Tibial nerve (tissue), 4 donors: ENCODE data around the gene ZNF213. TPM values are rescaled to one million over a fixed set of nuclear protein-coding genes. Genes with fewer than 3 reads are reported as not detected.
"Not testable (repeated sequence)": the region's sequence is repeated elsewhere in the genome, so short reads cannot be mapped to it uniquely, and the experiment has no call there.

Experiments used
- DNase-seq, 2 donors: peaks; one replicate each; pipeline ENCODE4 v3.0.0-alpha.2; 2019; ENCODE audit warnings: low spot score in 2 of 2
- H3K27ac ChIP-seq, 4 donors: fragments of 200-600 bp; sonication (generic) in 3 of 4; one replicate each; pipeline ENCODE4 v1.5.1; 2017 to 2019; ENCODE audit warnings: mild to moderate bottlenecking in 1 of 4
- H3K27me3 ChIP-seq, 2 donors: fragments of 200-600 bp; sonication (generic) in 1 of 2; one replicate each; pipeline versions ENCODE4 v1.5.1 to v1.6.0; 2017 to 2019
- H3K36me3 ChIP-seq, 3 donors: fragments of 200-600 bp; sonication (generic); one replicate each; pipeline ENCODE4 v1.5.1; 2018 to 2019
- H3K4me1 ChIP-seq, 4 donors: fragments of 200-600 bp; sonication (generic) in 3 of 4; one replicate each; pipeline ENCODE4 v1.5.1; 2017 to 2019
- H3K4me3 ChIP-seq, 4 donors: fragments of 200-600 bp; sonication (generic) in 3 of 4; one replicate each; pipeline ENCODE4 v1.5.1; 2017 to 2019; ENCODE audit warnings: mild to moderate bottlenecking in 1 of 4, moderate library complexity in 1 of 4
- H3K9me3 ChIP-seq, 4 donors: fragments of 200-600 bp; sonication (generic) in 3 of 4; one replicate each; pipeline ENCODE4 v1.5.1; 2017 to 2019
- CTCF ChIP-seq, 5 experiments: fragments of 200-600 bp in 3 of 5; fragments of 450-650 bp in 2 of 5; sonication (generic) in 3 of 5; IDR thresholded peaks; one replicate each; pipeline ENCODE4 v1.5.1; 2016 to 2019; ENCODE audit warnings: antibody characterized with exemption in 5 of 5, mild to moderate bottlenecking in 3 of 5, moderate library complexity in 2 of 5
- EP300 ChIP-seq, 2 donors: sonication (generic); formaldehyde crosslinking; IDR thresholded peaks; one replicate each; pipeline ENCODE4 v1.6.1; 2017; ENCODE audit warnings: antibody characterized with exemption in 2 of 2, mild to moderate bottlenecking in 1 of 2
- POLR2A ChIP-seq, 2 donors: fragments of 450-650 bp; IDR thresholded peaks; one replicate each; pipeline ENCODE4 v1.6.1; 2017; ENCODE audit warnings: antibody characterized with exemption in 2 of 2, mild to moderate bottlenecking in 2 of 2, moderate library complexity in 2 of 2
- WGBS, 2 donors: methylation state at CpG; one replicate each; pipeline ENCODE4 v1.1.5; 2018; 5-methylcytosine and 5-hydroxymethylcytosine counted together
- total RNA-seq, 4 donors: library from RNA; depleted of rRNA; stranded (reverse); fragments of >200 nt; gene quantifications; one replicate each; pipeline ENCODE4 v1.1.0, GENCODE V29; 2016

The ZNF213 gene
- total RNA-seq, 4 donors from 2014 or later: 7.7 to 17.1 (median 8.9) TPM

- H3K9me3 ChIP-seq: no peaks in the 10 kb centered on the region
- H3K27me3 ChIP-seq: peaks cover 6 to 100% of the 10 kb centered on the region in 2 donors
- H3K36me3 ChIP-seq: no peaks in the 10 kb centered on the region
- H3K4me3 ChIP-seq: no peak overlapping the region
- WGBS, 2 donors: 19 to 21% methylated on average over 17 to 24 of the region's 39 CpGs
- H3K27ac ChIP-seq: no peak overlapping the region
- TF ChIP-seq CTCF (IDR thresholded peaks at IDR 0.05) (no peak), EP300 (IDR thresholded peaks at IDR 0.05) (no peak), POLR2A (IDR thresholded peaks at IDR 0.05) (no peak)
- DNase-seq: no peak
- H3K4me1 ChIP-seq: peaks cover 0 to 30% (median 12%) of the 10 kb centered on the region in 4 donors
Measured at GRCh38 chr16:3175157-3176093, 40.6 kb downstream of the ZNF213 start.

GRCh38 chr16:3179651-3180050, 44.8 kb downstream of the ZNF213 start:
- TF ChIP-seq CTCF (IDR thresholded peaks at IDR 0.05): no peak
- no peak for TF ChIP-seq POLR2A (IDR thresholded peaks at IDR 0.05)
- no peak for TF ChIP-seq EP300 (IDR thresholded peaks at IDR 0.05)
- no peak overlapping the region for H3K27ac ChIP-seq
- no peak overlapping the region for H3K4me3 ChIP-seq
- DNase-seq: no peak
- H3K4me1 ChIP-seq: peaks cover 0 to 27% (median 6%) of the 10 kb centered on the region in 4 donors
- peaks cover 1 to 100% of the 10 kb centered on the region in 2 donors for H3K27me3 ChIP-seq
- no peaks in the 10 kb centered on the region for H3K36me3 ChIP-seq
- H3K9me3 ChIP-seq: no peaks in the 10 kb centered on the region
- 70 to 71% methylated on average over 7 to 8 of the region's 8 CpGs for WGBS, 2 donors

- 9 to 68% methylated on average over 21 of the region's 21 CpGs for WGBS, 2 donors
- H3K9me3 ChIP-seq: no peaks in the 10 kb centered on the region
- DNase-seq: no peak
- H3K27ac ChIP-seq: no peak overlapping the region
- H3K4me3 ChIP-seq: no peak overlapping the region
- H3K36me3 ChIP-seq: no peaks in the 10 kb centered on the region
- no peak for TF ChIP-seq POLR2A (IDR thresholded peaks at IDR 0.05)
- no peak for TF ChIP-seq EP300 (IDR thresholded peaks at IDR 0.05)
- TF ChIP-seq CTCF (IDR thresholded peaks at IDR 0.05): no peak
- H3K27me3 ChIP-seq: peaks cover 0 to 100% of the 10 kb centered on the region in 2 donors
- H3K4me1 ChIP-seq: peaks cover 0 to 20% (median 6%) of the 10 kb centered on the region in 4 donors
Measured at GRCh38 chr16:3180445-3180878, 45.6 kb downstream of the ZNF213 start.

- WGBS, 2 donors: 25 to 41% methylated on average over 8 of the region's 8 CpGs
- H3K9me3 ChIP-seq, H3K4me3 ChIP-seq, H3K27ac ChIP-seq, H3K36me3 ChIP-seq, DNase-seq: not testable (repeated sequence)
- Histone ChIP-seq H3K27me3 (peaks cover 0 to 100% of the 10 kb centered on the region in 2 donors), H3K4me1 (peaks cover 0 to 20% (median 6%) of the 10 kb centered on the region in 4 donors)
Measured at GRCh38 chr16:3182293-3182607, 47.4 kb downstream of the ZNF213 start.

GRCh38 chr16:3182608-3183444, 48.0 kb downstream of the ZNF213 start:
- peaks cover 0 to 100% of the 10 kb centered on the region in 2 donors for H3K27me3 ChIP-seq
- no peak for DNase-seq
- H3K36me3 ChIP-seq: no peaks in the 10 kb centered on the region
- peaks cover 0 to 20% (median 6%) of the 10 kb centered on the region in 4 donors for H3K4me1 ChIP-seq
- no peaks in the 10 kb centered on the region for H3K9me3 ChIP-seq
- TF ChIP-seq CTCF (IDR thresholded peaks at IDR 0.05) (no peak), POLR2A (IDR thresholded peaks at IDR 0.05) (no peak), EP300 (IDR thresholded peaks at IDR 0.05) (no peak)
- H3K27ac ChIP-seq: no peak overlapping the region
- 2 to 3% methylated on average over 46 to 51 of the region's 72 CpGs for WGBS, 2 donors
- peak overlapping the region in 2 of 4 donors; percentile 15 to 32 for H3K4me3 ChIP-seq
